ENCODE results near the gene ZNHIT6.

Gene ZNHIT6, protein sequence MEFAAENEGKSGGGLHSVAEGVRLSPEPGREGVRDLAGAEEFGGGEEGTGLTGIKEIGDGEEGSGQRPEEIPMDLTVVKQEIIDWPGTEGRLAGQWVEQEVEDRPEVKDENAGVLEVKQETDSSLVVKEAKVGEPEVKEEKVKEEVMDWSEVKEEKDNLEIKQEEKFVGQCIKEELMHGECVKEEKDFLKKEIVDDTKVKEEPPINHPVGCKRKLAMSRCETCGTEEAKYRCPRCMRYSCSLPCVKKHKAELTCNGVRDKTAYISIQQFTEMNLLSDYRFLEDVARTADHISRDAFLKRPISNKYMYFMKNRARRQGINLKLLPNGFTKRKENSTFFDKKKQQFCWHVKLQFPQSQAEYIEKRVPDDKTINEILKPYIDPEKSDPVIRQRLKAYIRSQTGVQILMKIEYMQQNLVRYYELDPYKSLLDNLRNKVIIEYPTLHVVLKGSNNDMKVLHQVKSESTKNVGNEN

GRCh38 chr1:85707990-85708828 is at the start of gene ZNHIT6:
Gene ZNHIT6 (minus strand): TSS chr1:85708433. CDS start chr1:85708284, 149 bp downstream.
- peak; percentile 95 for ATAC-seq
- TF ChIP-seq ZFP3 (CRISPR knock-in tag; IDR thresholded peaks at IDR 0.05), result peak; percentile 81
- TF ChIP-seq, protein P1, sequence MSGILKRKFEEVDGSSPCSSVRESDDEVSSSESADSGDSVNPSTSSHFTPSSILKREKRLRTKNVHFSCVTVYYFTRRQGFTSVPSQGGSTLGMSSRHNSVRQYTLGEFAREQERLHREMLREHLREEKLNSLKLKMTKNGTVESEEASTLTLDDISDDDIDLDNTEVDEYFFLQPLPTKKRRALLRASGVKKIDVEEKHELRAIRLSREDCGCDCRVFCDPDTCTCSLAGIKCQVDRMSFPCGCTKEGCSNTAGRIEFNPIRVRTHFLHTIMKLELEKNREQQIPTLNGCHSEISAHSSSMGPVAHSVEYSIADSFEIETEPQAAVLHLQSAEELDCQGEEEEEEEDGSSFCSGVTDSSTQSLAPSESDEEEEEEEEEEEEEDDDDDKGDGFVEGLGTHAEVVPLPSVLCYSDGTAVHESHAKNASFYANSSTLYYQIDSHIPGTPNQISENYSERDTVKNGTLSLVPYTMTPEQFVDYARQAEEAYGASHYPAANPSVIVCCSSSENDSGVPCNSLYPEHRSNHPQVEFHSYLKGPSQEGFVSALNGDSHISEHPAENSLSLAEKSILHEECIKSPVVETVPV (CRISPR knock-in tag; IDR thresholded peaks at IDR 0.05), result no peak

DNA sequence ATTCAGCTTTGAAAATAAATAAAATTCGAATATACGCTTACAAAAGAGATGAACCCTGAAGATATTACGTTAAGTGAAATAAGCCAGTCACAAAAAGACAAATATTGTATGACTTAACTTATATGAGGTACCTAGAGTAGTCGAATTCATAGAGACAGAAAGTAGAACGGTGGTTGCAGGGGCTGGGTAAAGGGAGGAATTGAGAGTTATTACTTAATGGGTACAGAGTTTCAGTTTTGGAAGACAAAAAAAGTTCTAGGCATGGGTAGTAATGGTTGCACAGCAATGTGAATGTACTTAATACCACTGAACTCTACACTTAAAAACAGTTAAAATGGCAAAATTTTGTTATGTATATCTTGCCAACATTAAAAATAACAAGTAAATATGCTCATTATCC is 48.6 kb upstream of the ZNHIT6 start:
- no peak for TF ChIP-seq CSDC2 (CRISPR knock-in tag; IDR thresholded peaks at IDR 0.05)
- TF ChIP-seq ISL1 (CRISPR knock-in tag; IDR thresholded peaks at IDR 0.05), result no peak
- TF ChIP-seq ARNTL (CRISPR knock-in tag; IDR thresholded peaks at IDR 0.05; ENCODE audit: borderline replicate concordance, low read depth), result no peak
- TF ChIP-seq BACH2 (CRISPR knock-in tag; IDR thresholded peaks at IDR 0.05; ENCODE audit: borderline replicate concordance), result no peak
- TF ChIP-seq ZC3H10 (CRISPR knock-in tag; IDR thresholded peaks at IDR 0.05), result no peak
- no peak for TF ChIP-seq TCF4 (CRISPR knock-in tag; IDR thresholded peaks at IDR 0.05; ENCODE audit: borderline replicate concordance)
- TF ChIP-seq ZNF70 (CRISPR knock-in tag; IDR thresholded peaks at IDR 0.05), result no peak
- no peak for TF ChIP-seq RARB (CRISPR knock-in tag; IDR thresholded peaks at IDR 0.05)
- no peak for TF ChIP-seq ZNF565 (CRISPR knock-in tag; conservative IDR thresholded peaks at IDR 0.05; ENCODE audit: low read depth)
- no peak for TF ChIP-seq TSHZ2 (CRISPR knock-in tag; IDR thresholded peaks at IDR 0.05)
- TF ChIP-seq PPARA (CRISPR knock-in tag; IDR thresholded peaks at IDR 0.05; ENCODE audit: borderline replicate concordance), result no peak
- no peak for TF ChIP-seq PATZ1 (CRISPR knock-in tag; IDR thresholded peaks at IDR 0.05; ENCODE audit: borderline replicate concordance)
- TF ChIP-seq OSR1 (CRISPR knock-in tag; IDR thresholded peaks at IDR 0.05), result no peak
- TF ChIP-seq CREB5 (CRISPR knock-in tag; IDR thresholded peaks at IDR 0.05; ENCODE audit: low read depth), result no peak
- no peak for TF ChIP-seq TOX (CRISPR knock-in tag; IDR thresholded peaks at IDR 0.05; ENCODE audit: borderline replicate concordance)
- TF ChIP-seq ZFP3 (CRISPR knock-in tag; IDR thresholded peaks at IDR 0.05), result no peak
- TF ChIP-seq SNAI2 (CRISPR knock-in tag; IDR thresholded peaks at IDR 0.05), result no peak
- no peak for TF ChIP-seq ZNF8 (CRISPR knock-in tag; IDR thresholded peaks at IDR 0.05)
- no peak for ATAC-seq

- ATAC-seq, result no peak
- TF ChIP-seq TCF4 (CRISPR knock-in tag; IDR thresholded peaks at IDR 0.05; ENCODE audit: borderline replicate concordance) (no peak), BACH2 (CRISPR knock-in tag; IDR thresholded peaks at IDR 0.05; ENCODE audit: borderline replicate concordance) (no peak), TSHZ2 (CRISPR knock-in tag; IDR thresholded peaks at IDR 0.05) (no peak), ZC3H10 (CRISPR knock-in tag; IDR thresholded peaks at IDR 0.05) (no peak), ZFP30 (CRISPR knock-in tag; IDR thresholded peaks at IDR 0.05) (no peak), TOX (CRISPR knock-in tag; IDR thresholded peaks at IDR 0.05; ENCODE audit: borderline replicate concordance) (no peak), PATZ1 (CRISPR knock-in tag; IDR thresholded peaks at IDR 0.05; ENCODE audit: borderline replicate concordance) (no peak), ZFP3 (CRISPR knock-in tag; IDR thresholded peaks at IDR 0.05) (no peak), RARB (CRISPR knock-in tag; IDR thresholded peaks at IDR 0.05) (no peak), GLIS3 (CRISPR knock-in tag; IDR thresholded peaks at IDR 0.05) (no peak)
- TF ChIP-seq, protein P1 (CRISPR knock-in tag; IDR thresholded peaks at IDR 0.05), result no peak
Measured at GRCh38 chr1:85748120-85748519, 39.9 kb upstream of the ZNHIT6 start.
